Esophagus muscularis mucosa (tissue), 4 donors: ENCODE measurements around the gene PRPF18. TPM values are rescaled to one million over a fixed set of nuclear protein-coding genes. Genes with fewer than 3 reads are reported as not detected.

Experiments
- DNase-seq: peaks from one replicate; pipeline ENCODE4 v3.0.0-alpha.2; 2017; ENCODE audit errors: extremely low spot score
- H3K27ac ChIP-seq, 4 donors: fragments of 200-600 bp; sonication (generic); replicated peaks in 1 of 4; 1 replicate in 3 of 4; 2 replicates in 1 of 4; pipeline ENCODE4 v1.5.1; 2016 to 2019; ENCODE audit warnings: mild to moderate bottlenecking in 1 of 4
- H3K27me3 ChIP-seq, 4 donors: fragments of 200-600 bp; sonication (generic); one replicate each; pipeline versions ENCODE4 v1.5.1 to v1.6.0; 2016 to 2019
- H3K36me3 ChIP-seq, 4 donors: fragments of 200-600 bp; sonication (generic); one replicate each; pipeline ENCODE4 v1.5.1; 2016 to 2019
- H3K4me1 ChIP-seq, 4 donors: fragments of 200-600 bp; sonication (generic); one replicate each; pipeline ENCODE4 v1.5.1; 2016 to 2019
- H3K4me3 ChIP-seq, 4 donors: fragments of 200-600 bp; sonication (generic); 1 replicate in 2 of 4; 2 replicates in 2 of 4; pipeline ENCODE4 v1.5.1; 2016 to 2019; ENCODE audit warnings: mild to moderate bottlenecking in 4 of 4, moderate library complexity in 1 of 4
- H3K9me3 ChIP-seq, 4 donors: fragments of 200-600 bp; sonication (generic); 1 replicate in 3 of 4; 2 replicates in 1 of 4; pipeline ENCODE4 v1.5.1; 2016 to 2019
- EP300 ChIP-seq: sonication (generic); formaldehyde crosslinking; IDR thresholded peaks from one replicate; pipeline ENCODE4 v1.6.1; 2017; ENCODE audit warnings: antibody characterized with exemption
- POLR2A ChIP-seq: fragments of 450-650 bp; IDR thresholded peaks from one replicate; pipeline ENCODE4 v1.6.1; 2017; ENCODE audit warnings: antibody characterized with exemption, moderate library complexity, mild to moderate bottlenecking, low read depth
- POLR2AphosphoS5 ChIP-seq, 2 donors: sonication (generic); formaldehyde crosslinking; IDR thresholded peaks; one replicate each; pipeline ENCODE4 v1.6.1; 2017; ENCODE audit warnings: antibody characterized with exemption in 2 of 2
- WGBS: methylation state at CpG from one replicate; pipeline ENCODE4 v1.1.5; 2018; 5-methylcytosine and 5-hydroxymethylcytosine counted together
- intact Hi-C: fragments of 100-400 bp; cut with DNase I; formaldehyde crosslinking; loops from one replicate; pipeline ENCODE4 v1.15.1; 2023
- total RNA-seq, 4 donors: library from RNA; depleted of rRNA; stranded (reverse); fragments of >200 nt; gene quantifications; one replicate each; pipeline versions ENCODE4 v1.1.0 to v1.2.1, GENCODE V29; 2016
- TF ChIP-seq, protein P1 (sequence below), 3 experiments: fragments of 200-600 bp in 2 of 3; fragments of 450-650 bp in 1 of 3; sonication (generic) in 2 of 3; IDR thresholded peaks; one replicate each; pipeline ENCODE4 v1.5.1; 2017 to 2019; ENCODE audit warnings: antibody characterized with exemption in 3 of 3, mild to moderate bottlenecking in 2 of 3, moderate library complexity in 1 of 3

The PRPF18 gene
- total RNA-seq, 4 donors from 2014 or later, result 16.2 to 27.8 (median 25.6) TPM

- DNase-seq, result no peak
Observed at GRCh38 chr10:13567030-13567429, 19.7 kb upstream of the PRPF18 start.

DNA sequence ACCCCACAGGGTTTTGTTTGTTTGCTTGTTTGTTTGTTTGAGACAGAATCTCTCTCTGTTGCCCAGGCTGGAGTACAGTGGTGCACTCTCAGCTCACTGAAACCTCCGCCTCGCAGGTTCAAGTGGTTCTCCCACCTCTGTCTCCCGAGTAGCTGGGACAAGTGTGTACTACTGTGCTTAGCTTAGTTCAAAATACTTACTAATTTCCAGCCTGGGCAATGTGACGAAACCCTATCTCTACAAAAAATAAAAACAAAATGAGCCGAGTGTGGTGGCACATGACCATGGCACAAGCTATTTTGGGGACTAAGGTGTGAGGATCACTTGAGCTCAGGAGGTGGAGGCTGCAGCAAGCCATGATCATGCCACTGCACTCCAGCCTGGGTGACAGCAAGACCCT lies 15.2 kb upstream of the PRPF18 start:
- no peaks in the 10 kb centered on the region for H3K4me1 ChIP-seq
- H3K4me3 ChIP-seq, result no peak overlapping the region
- H3K27me3 ChIP-seq, result peaks cover 0 to 6% (median 0%) of the 10 kb centered on the region in 4 donors
- DNase-seq, result no peak
- WGBS, result 51% methylated on average over 5 of the region's 5 CpGs
- intact Hi-C loops, result no loop called here
- no peak overlapping the region for H3K27ac ChIP-seq
- H3K36me3 ChIP-seq, result no peaks in the 10 kb centered on the region
- peaks cover 0 to 9% (median 4%) of the 10 kb centered on the region in 4 donors for H3K9me3 ChIP-seq
- TF ChIP-seq EP300 (no peak), POLR2A (no peak)
- TF ChIP-seq, protein P1, sequence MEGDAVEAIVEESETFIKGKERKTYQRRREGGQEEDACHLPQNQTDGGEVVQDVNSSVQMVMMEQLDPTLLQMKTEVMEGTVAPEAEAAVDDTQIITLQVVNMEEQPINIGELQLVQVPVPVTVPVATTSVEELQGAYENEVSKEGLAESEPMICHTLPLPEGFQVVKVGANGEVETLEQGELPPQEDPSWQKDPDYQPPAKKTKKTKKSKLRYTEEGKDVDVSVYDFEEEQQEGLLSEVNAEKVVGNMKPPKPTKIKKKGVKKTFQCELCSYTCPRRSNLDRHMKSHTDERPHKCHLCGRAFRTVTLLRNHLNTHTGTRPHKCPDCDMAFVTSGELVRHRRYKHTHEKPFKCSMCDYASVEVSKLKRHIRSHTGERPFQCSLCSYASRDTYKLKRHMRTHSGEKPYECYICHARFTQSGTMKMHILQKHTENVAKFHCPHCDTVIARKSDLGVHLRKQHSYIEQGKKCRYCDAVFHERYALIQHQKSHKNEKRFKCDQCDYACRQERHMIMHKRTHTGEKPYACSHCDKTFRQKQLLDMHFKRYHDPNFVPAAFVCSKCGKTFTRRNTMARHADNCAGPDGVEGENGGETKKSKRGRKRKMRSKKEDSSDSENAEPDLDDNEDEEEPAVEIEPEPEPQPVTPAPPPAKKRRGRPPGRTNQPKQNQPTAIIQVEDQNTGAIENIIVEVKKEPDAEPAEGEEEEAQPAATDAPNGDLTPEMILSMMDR (IDR thresholded peaks at IDR 0.05), result no peak

More at GRCh38 chr10:13567030-13567429, 19.7 kb upstream of the PRPF18 start:
- no peak overlapping the region for H3K27ac ChIP-seq
- no peaks in the 10 kb centered on the region for H3K9me3 ChIP-seq
- TF ChIP-seq EP300, result no peak
- TF ChIP-seq POLR2AphosphoS5 (IDR thresholded peaks at IDR 0.05), result no peak
- no peak for TF ChIP-seq POLR2A
- TF ChIP-seq, protein P1 (IDR thresholded peaks at IDR 0.05), result no peak
- H3K27me3 ChIP-seq, result no peaks in the 10 kb centered on the region
- no peaks in the 10 kb centered on the region for H3K36me3 ChIP-seq
- no peaks in the 10 kb centered on the region for H3K4me1 ChIP-seq
- no peak overlapping the region for H3K4me3 ChIP-seq
- intact Hi-C loops, result no loop called here
- 80% methylated on average over 1 of the region's 1 CpG for WGBS

DNA sequence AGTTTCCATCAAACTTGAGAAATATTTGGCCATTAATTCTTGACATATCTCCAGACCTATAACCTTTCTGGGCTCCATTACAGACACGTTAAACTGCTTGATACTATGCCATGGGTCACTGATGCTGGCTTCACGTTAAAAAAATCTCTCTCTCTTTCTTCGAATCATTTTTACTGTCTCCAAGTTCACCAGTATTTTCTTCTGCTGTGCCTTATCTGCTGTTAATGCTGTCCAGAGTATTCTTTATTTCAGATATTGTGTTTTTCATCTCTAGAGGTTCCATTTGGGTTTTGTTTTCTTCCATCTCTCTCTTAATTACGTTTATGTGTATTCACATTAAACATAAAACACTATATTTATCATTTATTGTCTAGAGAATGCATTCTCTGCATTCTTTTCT lies 12.8 kb upstream of the PRPF18 start:
- WGBS, result 83% methylated on average over 4 of the region's 4 CpGs
- H3K27me3 ChIP-seq, result peaks cover 0 to 6% (median 0%) of the 10 kb centered on the region in 4 donors
- intact Hi-C loops, result no loop called here
- H3K9me3 ChIP-seq, result peaks cover 0 to 9% (median 4%) of the 10 kb centered on the region in 4 donors
- DNase-seq, result no peak
- H3K27ac ChIP-seq, result no peak overlapping the region
- H3K4me1 ChIP-seq, result no peaks in the 10 kb centered on the region
- H3K36me3 ChIP-seq, result no peaks in the 10 kb centered on the region
- no peak overlapping the region for H3K4me3 ChIP-seq
- TF ChIP-seq EP300 (no peak), POLR2A (no peak), POLR2AphosphoS5 (IDR thresholded peaks at IDR 0.05) (no peak)
- TF ChIP-seq, protein P1 (IDR thresholded peaks at IDR 0.05), result no peak

DNA sequence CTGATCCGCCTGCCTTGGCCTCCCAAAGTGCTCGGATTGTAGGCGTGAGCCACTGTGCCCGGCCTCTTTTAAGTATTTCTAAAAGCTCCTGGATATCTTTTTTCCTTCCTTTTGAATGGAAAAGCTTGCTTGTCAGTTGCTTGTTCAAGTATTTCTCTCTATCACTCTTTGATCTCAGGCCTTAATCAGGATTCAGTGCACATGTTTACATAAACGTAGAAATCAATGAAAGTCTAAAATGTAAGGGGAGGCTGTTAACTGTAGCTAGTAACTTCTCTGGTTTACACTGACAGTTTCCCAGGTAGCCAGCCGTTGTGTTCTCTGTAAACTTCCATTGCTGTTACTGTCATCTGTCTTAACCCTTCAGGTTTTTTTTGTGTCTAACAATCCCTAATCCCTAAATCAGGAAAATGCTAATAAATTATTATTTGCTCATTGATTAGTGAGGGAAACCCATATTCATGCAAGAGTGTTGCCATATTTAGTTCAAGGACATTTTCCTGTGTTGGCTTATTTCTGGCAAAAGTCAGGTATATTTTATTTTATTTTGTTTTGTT lies 1.5 kb upstream of the PRPF18 start:
- WGBS, result 86% methylated on average over 6 of the region's 6 CpGs
- Histone ChIP-seq H3K27ac (no peak overlapping the region), H3K27me3 (peaks cover 0 to 27% (median 0%) of the 10 kb centered on the region in 4 donors), H3K4me3 (no peak overlapping the region), H3K4me1 (peaks cover 16 to 23% (median 20%) of the 10 kb centered on the region in 4 donors), H3K36me3 (no peaks in the 10 kb centered on the region), H3K9me3 (no peaks in the 10 kb centered on the region)
- TF ChIP-seq POLR2AphosphoS5 (IDR thresholded peaks at IDR 0.05) (no peak), POLR2A (no peak), EP300 (no peak)
- TF ChIP-seq, protein P1 (IDR thresholded peaks at IDR 0.05), result no peak
- no peak for DNase-seq
- intact Hi-C loops, result loop anchor here (5.0 kb wide), 2 partner anchors 58 to 213 kb away; partner anchors contain the start of gene BEND7

DNA sequence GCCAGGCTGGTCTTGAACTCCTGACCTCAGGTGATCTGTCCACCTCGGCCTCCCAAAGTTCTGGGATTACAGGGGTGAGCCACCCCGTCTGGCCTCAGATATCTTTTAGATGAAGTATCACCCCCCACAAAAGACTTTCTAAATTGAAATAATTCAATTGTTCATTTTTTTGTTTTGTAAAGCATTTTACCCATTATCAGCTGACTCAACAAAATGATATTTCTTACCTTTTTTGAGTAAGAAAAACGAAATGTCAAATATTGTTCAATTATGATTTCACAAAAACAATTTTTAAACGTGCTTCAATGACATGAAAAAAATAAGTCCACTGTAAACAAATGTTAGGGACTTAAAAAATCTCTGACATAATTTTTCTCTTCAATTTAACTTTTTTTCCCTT lies 822 bp upstream of the PRPF18 start:
- intact Hi-C loops, result loop anchor here (5.0 kb wide), 2 partner anchors 59 to 214 kb away; partner anchors contain the start of gene BEND7
- 62% methylated on average over 4 of the region's 4 CpGs for WGBS

More for the DNA sequence above, 822 bp upstream of the PRPF18 start:
- no peak overlapping the region for H3K27ac ChIP-seq
- H3K9me3 ChIP-seq, result no peaks in the 10 kb centered on the region
- no peak overlapping the region for H3K4me3 ChIP-seq
- no peak for DNase-seq
- H3K36me3 ChIP-seq, result no peaks in the 10 kb centered on the region
- TF ChIP-seq, protein P1 (IDR thresholded peaks at IDR 0.05), result no peak
- TF ChIP-seq POLR2A, result no peak
- no peak for TF ChIP-seq POLR2AphosphoS5 (IDR thresholded peaks at IDR 0.05)
- no peak for TF ChIP-seq EP300
- peaks cover 16 to 25% (median 20%) of the 10 kb centered on the region in 4 donors for H3K4me1 ChIP-seq
- peaks cover 0 to 23% (median 0%) of the 10 kb centered on the region in 4 donors for H3K27me3 ChIP-seq
